Brain microvascular endothelial cell (primary cell): ENCODE data around the gene RPL10.

Experiments used
- DNase-seq: peaks from one replicate; pipeline ENCODE4 v3.0.0-alpha.2; 2020
- H3K27ac ChIP-seq: fragments of 250-450 bp; sonication (Bioruptor Pico); 2 replicates; pipeline ENCODE4 v1.5.1; 2020; ENCODE audit warnings: mild to moderate bottlenecking, moderate library complexity
- H3K27me3 ChIP-seq: fragments of 250-450 bp; sonication (Bioruptor Pico); replicated peaks from 2 replicates; pipeline ENCODE4 v1.5.1; 2020; ENCODE audit warnings: mild to moderate bottlenecking
- H3K36me3 ChIP-seq: fragments of 250-450 bp; sonication (Bioruptor Pico); replicated peaks from 2 replicates; pipeline ENCODE4 v1.5.1; 2020; ENCODE audit warnings: mild to moderate bottlenecking
- H3K4me3 ChIP-seq: 2 replicates; pipeline ENCODE4 v1.5.1; 2011; ENCODE audit warnings: low read depth, mild to moderate bottlenecking, control low read depth, low read length, moderate library complexity
- CTCF ChIP-seq: IDR thresholded peaks from 2 replicates; pipeline ENCODE4 v1.5.1; 2011; ENCODE audit warnings: low read depth, mild to moderate bottlenecking, moderate library complexity, low read length, control low read depth, inconsistent platforms; ENCODE audit errors: missing control alignments
- in situ Hi-C: cut with HindIII; loops from 2 replicates; pipeline ENCODE4 v1.10.0; 2017; ENCODE audit warnings: low sequenced_read_pairs, low pct_ligation_motif_present

Gene RPL10

GRCh38 chrX:154397888-154398667, at the start of gene RPL10:
Gene RPL10, plus strand, starts transcription at chrX:154398377. Its CDS starts 143 bp downstream, at chrX:154398520.
- in situ Hi-C loops: no loop called here
- no peak for TF ChIP-seq CTCF
- Histone ChIP-seq H3K27ac (peak within 1 kb of the TSS; percentile 99), H3K36me3 (peaks cover 32% of the 10 kb centered on the region), H3K27me3 (no peaks in the 10 kb centered on the region), H3K4me3 (peak within 1 kb of the TSS; percentile 86)
- DNase-seq: peak; percentile 94

GRCh38 chrX:154348646-154349358, 49.4 kb upstream of the RPL10 start:
- peaks cover 56% of the 10 kb centered on the region for H3K36me3 ChIP-seq
- in situ Hi-C loops: no loop called here
- H3K27me3 ChIP-seq: no peaks in the 10 kb centered on the region
- TF ChIP-seq CTCF: no peak
- no peak overlapping the region for H3K27ac ChIP-seq
- DNase-seq: no peak
- no peak overlapping the region for H3K4me3 ChIP-seq

- in situ Hi-C loops: no loop called here
- Histone ChIP-seq H3K27me3 (no peaks in the 10 kb centered on the region), H3K4me3 (no peak overlapping the region), H3K36me3 (peaks cover 63% of the 10 kb centered on the region), H3K27ac (no peak overlapping the region)
- no peak for DNase-seq
- no peak for TF ChIP-seq CTCF
Observed at GRCh38 chrX:154349359-154349935, 48.7 kb upstream of the RPL10 start.

GRCh38 chrX:154349979-154350378, 48.2 kb upstream of the RPL10 start:
- no peak overlapping the region for H3K27ac ChIP-seq
- peaks cover 68% of the 10 kb centered on the region for H3K36me3 ChIP-seq
- no peak for TF ChIP-seq CTCF
- no peak for DNase-seq
- no peaks in the 10 kb centered on the region for H3K27me3 ChIP-seq
- in situ Hi-C loops: no loop called here
- no peak overlapping the region for H3K4me3 ChIP-seq

GRCh38 chrX:154350429-154351182, 47.6 kb upstream of the RPL10 start:
- Histone ChIP-seq H3K27ac (no peak overlapping the region), H3K27me3 (no peaks in the 10 kb centered on the region), H3K36me3 (peaks cover 75% of the 10 kb centered on the region), H3K4me3 (no peak overlapping the region)
- in situ Hi-C loops: no loop called here
- no peak for DNase-seq
- TF ChIP-seq CTCF: no peak
